HAP-1 (cell line): Measurements from ENCODE around the gene ARHGEF1.

Source experiments
- DNase-seq, 2 experiments: peaks; one replicate each; pipeline ENCODE4 v3.0.0-alpha.2; 2016 to 2020; ENCODE audit warnings: low spot score in 2 of 2
- H3K27me3 ChIP-seq: fragments of 250-450 bp; sonication (Bioruptor Pico); 2 replicates; pipeline ENCODE4 v1.5.1; 2020; ENCODE audit warnings: low read depth, mild to moderate bottlenecking, moderate library complexity
- H3K36me3 ChIP-seq: fragments of 250-450 bp; sonication (Bioruptor Pico); replicated peaks from 2 replicates; pipeline ENCODE4 v1.5.1; 2020; ENCODE audit warnings: mild to moderate bottlenecking
- H3K4me1 ChIP-seq: fragments of 250-450 bp; sonication (Bioruptor Pico); 2 replicates; pipeline ENCODE4 v1.5.1; 2020; ENCODE audit warnings: mild to moderate bottlenecking
- H3K4me3 ChIP-seq: fragments of 250-450 bp; sonication (Bioruptor Pico); 2 replicates; pipeline ENCODE4 v1.5.1; 2020; ENCODE audit warnings: mild to moderate bottlenecking, moderate library complexity
- H3K9me3 ChIP-seq: fragments of 250-450 bp; sonication (Bioruptor Pico); 2 replicates; pipeline ENCODE4 v1.5.1; 2020; ENCODE audit warnings: mild to moderate bottlenecking, moderate library complexity
- in situ Hi-C: fragments of 300-500 bp; cut with MboI; formaldehyde crosslinking; loops from 3 replicates; pipeline ENCODE4 v1.14.3; 2020; ENCODE audit warnings: low sequenced_read_pairs, inconsistent platforms, mixed read lengths

ARHGEF1 gene

DNA sequence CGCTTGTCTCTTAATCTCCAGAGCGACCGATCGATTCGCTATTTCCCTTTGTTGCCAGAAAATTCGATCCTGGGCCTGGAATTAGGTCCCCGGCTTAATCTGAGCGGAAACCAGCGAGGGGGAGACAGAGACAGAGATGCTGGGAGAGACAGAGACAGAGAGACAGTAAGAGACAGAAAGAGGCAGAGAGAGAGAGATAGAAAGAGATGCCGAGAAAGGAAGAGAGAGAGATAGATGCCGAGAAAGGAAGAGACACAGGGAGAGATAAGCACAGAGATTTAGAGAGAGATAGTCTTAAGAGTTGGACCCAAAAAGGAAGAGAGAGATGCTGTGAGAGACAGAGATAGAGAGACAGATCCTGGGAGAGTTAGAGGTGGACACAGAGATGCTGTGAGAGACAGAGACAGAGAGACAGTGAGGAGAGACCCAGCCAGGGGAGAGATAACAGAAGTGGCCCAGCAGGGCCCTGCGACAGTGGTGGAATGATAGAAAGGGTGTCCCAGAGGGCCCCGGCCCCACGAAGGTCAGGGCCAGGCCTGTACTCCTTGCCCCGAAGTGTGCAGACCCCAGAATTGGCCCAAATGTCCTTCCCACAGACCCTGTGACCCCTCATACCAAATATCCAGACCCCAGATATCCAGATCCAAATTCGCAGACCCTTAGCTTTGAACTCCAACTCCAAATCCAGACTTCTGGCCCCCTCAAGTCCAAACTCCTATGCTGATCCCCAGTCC is 43.9 kb downstream of the ARHGEF1 start:
- Histone ChIP-seq H3K36me3 (no peaks in the 10 kb centered on the region), H3K27me3 (peaks cover 10% of the 10 kb centered on the region; the same call in 1 of the 2 replicates), H3K4me3 (no peak overlapping the region), H3K9me3 (no peaks in the 10 kb centered on the region), H3K4me1 (no peaks in the 10 kb centered on the region)
- in situ Hi-C loops: no loop called here
- DNase-seq: no peak

DNA sequence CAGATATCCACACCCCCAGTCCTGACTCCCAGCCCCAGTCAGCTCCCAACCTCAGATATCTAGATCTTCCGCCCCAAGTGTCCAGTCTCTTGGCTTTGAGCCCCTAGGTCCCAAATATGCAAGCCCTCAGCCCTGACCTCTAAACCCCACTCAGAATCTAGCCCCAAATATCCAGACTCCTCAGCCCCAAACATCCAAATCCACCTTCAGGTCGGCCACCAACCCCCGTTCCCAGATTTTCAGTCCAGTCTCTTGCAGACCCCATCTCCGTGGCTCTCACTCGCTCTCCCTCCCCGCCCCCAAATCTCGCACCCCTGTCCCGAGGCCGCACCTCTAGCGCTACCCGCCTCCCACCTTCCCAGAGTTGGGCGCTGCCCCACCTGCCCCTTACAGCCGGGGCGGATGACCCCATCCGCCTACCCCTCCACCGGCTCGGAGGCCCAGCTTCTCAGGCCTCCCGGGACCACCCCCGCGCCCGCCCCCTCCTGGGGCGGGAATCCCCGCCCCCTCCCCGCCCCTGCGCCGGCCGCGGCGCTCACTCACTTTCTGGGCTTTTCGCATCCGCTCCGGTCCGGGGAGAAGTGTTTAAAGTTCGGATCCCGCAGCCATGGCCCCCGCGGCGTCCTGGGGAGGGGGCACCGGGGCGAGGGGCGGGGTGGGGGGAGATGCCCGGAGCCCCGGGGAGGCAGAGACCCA is 44.7 kb downstream of the ARHGEF1 start:
- Histone ChIP-seq H3K36me3 (no peaks in the 10 kb centered on the region), H3K4me3 (peak overlapping the region; percentile 32), H3K4me1 (no peaks in the 10 kb centered on the region), H3K9me3 (no peaks in the 10 kb centered on the region), H3K27me3 (peaks cover 16% of the 10 kb centered on the region; the same call in 1 of the 2 replicates)
- peak in 1 of 2 experiments; percentile 48 for DNase-seq
- in situ Hi-C loops: no loop called here

DNA sequence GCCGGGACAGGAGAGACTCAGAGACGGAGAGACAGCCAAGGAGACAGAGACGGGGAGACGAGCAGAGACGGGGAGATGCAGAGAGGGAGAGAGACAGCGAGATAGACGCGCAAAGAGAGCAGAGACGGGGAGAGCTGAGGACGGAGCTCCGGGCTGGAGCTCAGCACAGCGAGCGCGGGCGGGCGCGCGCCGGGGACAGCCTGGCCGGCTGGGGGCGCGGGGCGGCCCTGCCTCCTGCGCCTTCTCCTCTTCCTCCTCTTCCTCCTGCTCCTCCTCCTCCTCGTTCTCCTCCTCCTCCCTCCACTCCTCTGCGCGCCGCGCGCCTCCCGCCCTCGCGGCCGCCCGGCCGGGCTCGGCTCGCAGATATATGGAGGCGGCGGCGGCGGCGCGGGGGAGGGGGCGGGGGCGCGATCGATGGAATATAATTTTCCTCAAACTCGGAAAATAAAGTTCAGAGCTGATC is 45.3 kb downstream of the ARHGEF1 start, which contains the start of gene ERFL:
ERFL (minus strand) TSS at position 229 of the 463 bp plus-strand sequence. CDS start 15,530 bp downstream, outside the sequence.
- peaks cover 21% of the 10 kb centered on the region; the same call in 1 of the 2 replicates for H3K27me3 ChIP-seq
- in situ Hi-C loops: no loop called here
- H3K4me1 ChIP-seq: no peaks in the 10 kb centered on the region
- H3K4me3 ChIP-seq: peak within 1 kb of the TSS; percentile 32
- no peaks in the 10 kb centered on the region for H3K36me3 ChIP-seq
- H3K9me3 ChIP-seq: no peaks in the 10 kb centered on the region
- DNase-seq: peak; percentile 41 to 63

DNA sequence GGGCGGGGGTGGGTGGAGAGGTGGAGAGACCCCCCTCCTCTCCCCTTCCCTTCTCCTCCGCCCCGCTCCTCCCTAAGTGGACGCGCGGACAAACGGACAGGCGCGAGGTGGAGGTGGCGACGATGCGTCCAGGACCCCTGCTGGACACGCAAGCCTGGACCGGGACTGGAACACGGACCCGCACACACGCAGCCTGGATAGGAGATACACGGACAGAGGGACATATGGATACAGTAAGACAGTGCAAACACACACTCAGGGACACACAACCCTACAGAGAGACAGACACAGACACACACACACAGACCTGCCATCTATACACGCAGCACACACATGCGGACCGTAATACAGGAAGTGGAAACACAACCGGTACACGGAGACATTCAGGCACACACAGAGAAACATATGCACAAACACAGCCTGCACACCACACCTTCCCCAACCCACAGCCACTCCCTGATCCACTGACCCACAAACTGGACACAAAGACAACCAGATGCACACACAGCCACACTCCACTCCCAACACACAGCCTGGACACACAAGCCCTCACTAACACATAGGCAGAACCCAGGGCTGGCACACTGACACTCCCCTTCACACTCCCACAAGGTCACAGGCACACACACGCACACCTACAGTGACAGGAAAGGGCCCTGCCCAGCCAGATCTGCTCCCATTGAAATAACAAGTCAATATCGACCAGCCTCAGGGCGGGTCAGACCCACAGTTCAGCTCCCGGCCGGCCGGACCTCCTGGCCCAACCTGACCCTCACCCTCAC is 46.0 kb downstream of the ARHGEF1 start:
- no peak for DNase-seq
- H3K36me3 ChIP-seq: no peaks in the 10 kb centered on the region
- H3K9me3 ChIP-seq: no peaks in the 10 kb centered on the region
- in situ Hi-C loops: no loop called here
- H3K4me3 ChIP-seq: peak overlapping the region; percentile 32
- H3K27me3 ChIP-seq: peaks cover 25% of the 10 kb centered on the region; the same call in 1 of the 2 replicates
- H3K4me1 ChIP-seq: no peaks in the 10 kb centered on the region

DNA sequence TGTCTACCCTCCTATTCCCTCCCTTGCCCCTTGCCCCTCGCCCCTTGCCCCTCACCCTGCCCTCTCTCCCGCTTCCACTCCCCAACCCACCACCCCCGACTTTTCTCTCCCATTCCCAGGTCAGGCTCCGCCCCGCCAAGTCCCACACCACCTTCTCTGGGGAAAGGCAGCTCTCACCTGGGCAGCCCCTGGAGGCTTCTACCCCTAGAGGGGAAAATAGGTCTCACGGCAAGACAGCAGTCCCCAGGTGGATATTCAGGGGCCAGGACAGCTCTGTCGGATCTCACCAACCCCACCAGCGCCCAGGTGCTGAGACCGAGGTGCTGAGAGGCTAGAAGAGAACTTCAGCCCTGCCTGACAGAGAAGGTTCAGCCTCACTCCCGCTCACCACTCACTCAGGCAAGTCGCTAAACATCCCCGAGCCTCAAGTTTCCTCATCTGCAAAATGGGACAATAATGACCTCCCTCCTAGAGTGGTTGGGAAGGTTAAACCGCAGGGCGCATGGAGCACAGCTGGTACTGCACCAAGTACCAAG is 46.6 kb downstream of the ARHGEF1 start:
- in situ Hi-C loops: no loop called here
- Histone ChIP-seq H3K4me1 (no peaks in the 10 kb centered on the region), H3K27me3 (peaks cover 25% of the 10 kb centered on the region; the same call in 1 of the 2 replicates), H3K36me3 (no peaks in the 10 kb centered on the region), H3K4me3 (no peak overlapping the region), H3K9me3 (no peaks in the 10 kb centered on the region)
- no peak for DNase-seq

DNA sequence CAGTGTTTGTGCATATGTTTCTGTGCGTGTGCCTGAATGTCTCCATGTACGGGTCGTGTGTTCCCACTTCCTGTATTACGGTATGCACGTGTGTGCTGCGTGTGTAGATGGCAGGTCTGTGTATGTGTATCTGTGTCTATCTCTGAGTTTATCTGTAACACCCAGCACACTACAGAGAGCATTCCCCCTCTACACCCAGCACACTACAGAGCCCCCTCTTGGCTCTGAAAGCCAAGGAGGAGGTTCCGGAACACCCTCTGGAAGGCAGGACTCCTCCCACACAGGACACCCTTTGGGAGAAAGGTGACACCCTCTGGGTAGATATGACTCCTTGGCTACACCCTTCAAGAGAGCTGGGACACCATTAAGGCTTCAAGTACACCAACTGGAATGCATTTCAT is 47.3 kb downstream of the ARHGEF1 start:
- no peaks in the 10 kb centered on the region for H3K36me3 ChIP-seq
- H3K27me3 ChIP-seq: peaks cover 30% of the 10 kb centered on the region
- no peak for DNase-seq
- H3K4me1 ChIP-seq: no peaks in the 10 kb centered on the region
- in situ Hi-C loops: no loop called here
- H3K9me3 ChIP-seq: no peaks in the 10 kb centered on the region
- no peak overlapping the region for H3K4me3 ChIP-seq

DNA sequence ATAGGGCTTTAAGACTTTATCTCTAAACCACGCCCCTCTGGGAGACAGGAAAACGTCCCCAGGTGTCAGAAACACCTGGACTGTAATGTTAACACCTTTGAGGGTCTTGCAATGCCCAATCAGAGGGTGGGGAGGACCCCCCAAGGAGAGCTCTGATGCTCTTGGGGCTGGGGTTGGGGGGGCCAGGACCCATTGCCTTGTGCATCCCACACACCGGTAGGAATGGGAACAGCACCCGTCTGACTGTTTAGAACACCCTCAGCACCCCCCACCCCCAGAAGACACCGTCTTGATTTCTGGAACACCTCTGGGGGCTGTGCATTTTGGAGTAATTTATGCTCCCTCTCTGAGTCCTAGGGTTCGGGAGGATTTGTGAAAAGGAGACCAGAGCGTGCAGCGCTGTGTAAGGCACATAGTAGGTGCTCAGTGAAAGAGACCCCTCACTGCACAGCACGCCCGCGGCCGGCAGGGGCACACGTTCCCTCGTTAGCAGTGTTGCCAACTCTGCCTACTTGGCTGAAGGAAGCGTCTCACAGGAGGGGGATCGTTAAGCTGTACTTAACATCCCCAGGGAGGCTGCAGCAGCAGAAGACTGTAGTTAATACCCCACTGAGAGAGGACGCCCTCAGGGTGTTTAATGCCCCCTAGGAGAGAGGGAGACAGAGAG is 48.1 kb downstream of the ARHGEF1 start:
- DNase-seq: no peak
- H3K9me3 ChIP-seq: no peaks in the 10 kb centered on the region
- H3K27me3 ChIP-seq: peaks cover 35% of the 10 kb centered on the region
- H3K4me1 ChIP-seq: no peaks in the 10 kb centered on the region
- in situ Hi-C loops: no loop called here
- H3K36me3 ChIP-seq: no peaks in the 10 kb centered on the region
- H3K4me3 ChIP-seq: no peak overlapping the region

DNA sequence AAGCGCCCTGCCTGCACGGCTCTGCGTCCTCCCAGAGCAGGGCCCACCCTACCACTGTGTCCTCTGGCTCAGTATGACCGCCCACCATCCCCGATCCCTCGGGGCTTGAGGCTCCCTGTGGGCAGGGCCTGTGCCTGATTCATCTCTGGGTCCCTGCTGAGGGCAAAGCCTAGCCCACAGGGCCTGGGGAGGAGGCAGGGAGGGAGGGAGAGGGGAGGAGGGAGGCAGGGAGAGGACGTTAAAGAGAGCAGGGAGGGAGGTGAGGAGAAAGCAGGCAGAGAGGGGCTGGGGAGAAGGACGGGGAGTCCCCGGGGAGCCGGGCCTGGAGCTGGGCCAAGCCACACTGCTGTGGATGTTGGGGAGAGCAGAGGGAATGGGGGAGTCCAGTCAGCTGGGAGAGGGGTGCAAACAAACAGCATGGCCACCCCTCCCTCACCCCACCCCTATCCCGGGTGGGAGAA is 49.3 kb downstream of the ARHGEF1 start:
- no peak for DNase-seq
- in situ Hi-C loops: no loop called here
- H3K4me1 ChIP-seq: no peaks in the 10 kb centered on the region
- H3K27me3 ChIP-seq: peaks cover 47% of the 10 kb centered on the region
- H3K36me3 ChIP-seq: no peaks in the 10 kb centered on the region
- no peak overlapping the region for H3K4me3 ChIP-seq
- H3K9me3 ChIP-seq: no peaks in the 10 kb centered on the region

DNA sequence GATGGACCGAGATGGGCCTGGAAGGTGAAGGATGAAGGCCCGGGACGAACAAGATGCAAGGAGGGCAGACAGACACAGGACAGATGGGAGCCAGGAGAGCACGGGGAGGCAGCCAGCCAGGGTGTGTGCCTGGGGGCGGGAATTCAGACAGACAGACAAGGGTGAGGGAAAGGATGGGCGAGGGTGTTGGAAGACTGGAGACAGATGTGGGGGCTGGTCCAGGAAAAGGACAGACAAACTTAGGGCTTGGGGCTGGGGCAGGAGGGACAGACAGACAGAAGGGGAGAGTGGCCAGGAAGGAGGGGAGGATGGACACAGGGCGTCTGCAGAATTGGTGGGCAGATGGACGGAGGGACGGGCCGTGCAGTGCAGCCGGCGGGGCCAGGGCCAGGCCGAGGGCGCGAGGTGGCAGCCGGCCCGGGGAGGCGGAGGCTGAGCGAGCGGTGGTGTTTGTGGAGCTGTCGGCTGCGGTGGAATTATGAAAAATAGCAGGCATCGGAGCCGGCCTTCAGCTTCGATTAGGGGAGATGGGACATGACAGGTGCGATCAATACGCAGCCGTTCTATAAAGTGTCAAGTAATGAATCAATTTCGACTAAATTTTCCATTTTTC is 49.8 kb downstream of the ARHGEF1 start:
- peaks cover 49% of the 10 kb centered on the region for H3K27me3 ChIP-seq
- no peaks in the 10 kb centered on the region for H3K9me3 ChIP-seq
- no peaks in the 10 kb centered on the region for H3K4me1 ChIP-seq
- no peak overlapping the region for H3K4me3 ChIP-seq
- no peaks in the 10 kb centered on the region for H3K36me3 ChIP-seq
- no peak for DNase-seq
- in situ Hi-C loops: no loop called here

DNA sequence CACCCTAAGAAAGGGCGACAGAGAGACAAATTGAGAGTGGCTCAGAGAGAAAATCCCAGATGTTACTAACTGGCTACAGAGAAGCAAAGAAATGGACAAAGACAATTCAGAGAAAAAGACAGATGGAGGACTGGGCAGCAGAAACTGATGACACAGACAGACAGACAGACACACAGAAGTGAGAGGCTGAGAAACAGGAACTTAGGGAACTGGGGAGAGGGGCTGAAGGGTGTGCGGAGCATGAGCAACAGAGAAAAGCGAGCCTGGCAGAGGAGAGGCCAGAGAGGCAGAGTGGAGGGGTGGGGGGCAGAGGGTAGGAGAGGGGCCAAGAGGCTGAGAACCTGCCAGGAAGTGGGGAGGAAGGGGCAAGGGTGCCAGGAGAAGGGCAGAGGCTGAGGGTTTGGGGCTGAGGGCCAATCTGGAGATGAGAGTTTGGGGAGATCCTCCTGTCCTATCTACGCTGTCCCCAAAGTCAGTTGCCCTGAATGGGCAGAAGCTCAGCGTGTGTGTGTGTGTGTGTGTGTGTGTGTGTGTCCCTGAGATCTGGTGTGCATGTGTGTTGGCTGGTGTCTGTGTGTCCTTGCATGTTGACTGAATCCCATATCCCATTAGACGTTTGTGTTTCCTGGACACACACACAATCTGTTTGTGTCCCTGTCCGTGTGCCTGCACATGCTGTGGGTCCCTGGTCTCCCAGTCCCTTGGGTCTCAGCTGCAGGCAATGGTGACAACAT is 50.9 kb downstream of the ARHGEF1 start:
- Histone ChIP-seq H3K36me3 (no peaks in the 10 kb centered on the region), H3K4me1 (no peaks in the 10 kb centered on the region), H3K27me3 (peaks cover 46% of the 10 kb centered on the region), H3K4me3 (no peak overlapping the region), H3K9me3 (no peaks in the 10 kb centered on the region)
- in situ Hi-C loops: no loop called here
- DNase-seq: no peak

DNA sequence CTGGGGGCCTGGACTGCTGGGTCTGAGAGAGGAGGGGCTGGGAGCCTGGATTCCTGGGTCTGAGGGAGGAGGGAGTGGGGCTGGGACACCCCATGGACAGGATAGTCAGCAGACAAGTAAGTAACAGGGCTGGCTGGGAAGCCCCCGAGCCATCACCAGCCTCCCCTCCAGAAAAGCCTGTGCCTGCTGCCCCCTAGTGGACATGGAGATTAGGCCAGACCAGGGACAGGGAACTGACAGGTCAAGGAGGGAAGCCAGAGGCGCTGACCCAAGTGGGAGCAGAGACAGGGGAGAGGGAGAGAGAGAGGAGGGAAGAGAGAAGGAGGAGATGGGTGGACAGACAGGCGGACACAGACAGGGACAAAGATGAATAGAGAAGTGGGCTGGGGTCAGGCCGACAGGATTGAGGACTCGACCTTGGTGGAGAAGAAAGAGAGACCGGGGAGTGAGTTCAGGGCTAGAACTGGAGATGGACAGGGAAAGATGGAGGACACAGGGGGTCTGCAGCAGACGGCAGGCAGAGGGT is 51.9 kb downstream of the ARHGEF1 start:
- in situ Hi-C loops: no loop called here
- Histone ChIP-seq H3K27me3 (peaks cover 39% of the 10 kb centered on the region), H3K36me3 (no peaks in the 10 kb centered on the region), H3K4me1 (no peaks in the 10 kb centered on the region), H3K9me3 (no peaks in the 10 kb centered on the region), H3K4me3 (no peak overlapping the region)
- peak; percentile 56 to 88 for DNase-seq

DNA sequence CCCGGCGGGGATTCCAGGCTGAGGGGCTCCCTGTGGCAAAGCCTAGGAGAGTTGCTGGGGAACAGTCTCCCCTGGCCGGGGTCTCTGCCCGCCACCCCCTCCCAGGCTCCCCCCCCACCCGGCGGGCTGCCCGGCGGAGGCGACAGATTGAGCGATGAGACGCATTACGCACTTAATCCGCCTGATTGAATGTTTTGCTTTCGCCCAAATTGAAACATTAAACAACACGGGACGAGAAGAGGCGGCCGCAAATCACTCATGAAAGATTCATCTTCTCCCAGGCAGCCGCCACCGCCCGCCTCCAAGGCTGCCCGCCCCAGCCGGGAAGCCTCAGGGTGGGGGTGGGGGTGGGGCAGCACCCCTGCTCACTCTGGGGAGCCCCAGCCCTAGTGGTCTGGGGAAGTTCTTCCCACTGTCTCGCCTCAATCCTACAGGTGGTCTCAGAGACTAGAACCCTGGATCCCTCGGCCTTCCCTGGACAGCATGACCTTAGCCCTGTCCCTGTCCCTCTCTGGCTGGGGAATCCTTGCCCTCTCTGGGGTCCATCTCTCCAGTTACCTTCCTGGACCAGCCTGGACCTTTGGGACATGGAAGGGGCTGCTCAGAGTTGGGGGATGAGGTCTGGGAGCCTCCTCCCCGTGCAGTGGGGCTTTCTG is 52.9 kb downstream of the ARHGEF1 start:
- Histone ChIP-seq H3K4me1 (no peaks in the 10 kb centered on the region), H3K4me3 (no peak overlapping the region), H3K27me3 (peaks cover 39% of the 10 kb centered on the region), H3K9me3 (no peaks in the 10 kb centered on the region), H3K36me3 (no peaks in the 10 kb centered on the region)
- in situ Hi-C loops: no loop called here
- no peak for DNase-seq
